ENCODE measurements around the gene STX3.
A peak's percentile ranks its signal among the peaks of the same experiment; 100 is the strongest.

DNA sequence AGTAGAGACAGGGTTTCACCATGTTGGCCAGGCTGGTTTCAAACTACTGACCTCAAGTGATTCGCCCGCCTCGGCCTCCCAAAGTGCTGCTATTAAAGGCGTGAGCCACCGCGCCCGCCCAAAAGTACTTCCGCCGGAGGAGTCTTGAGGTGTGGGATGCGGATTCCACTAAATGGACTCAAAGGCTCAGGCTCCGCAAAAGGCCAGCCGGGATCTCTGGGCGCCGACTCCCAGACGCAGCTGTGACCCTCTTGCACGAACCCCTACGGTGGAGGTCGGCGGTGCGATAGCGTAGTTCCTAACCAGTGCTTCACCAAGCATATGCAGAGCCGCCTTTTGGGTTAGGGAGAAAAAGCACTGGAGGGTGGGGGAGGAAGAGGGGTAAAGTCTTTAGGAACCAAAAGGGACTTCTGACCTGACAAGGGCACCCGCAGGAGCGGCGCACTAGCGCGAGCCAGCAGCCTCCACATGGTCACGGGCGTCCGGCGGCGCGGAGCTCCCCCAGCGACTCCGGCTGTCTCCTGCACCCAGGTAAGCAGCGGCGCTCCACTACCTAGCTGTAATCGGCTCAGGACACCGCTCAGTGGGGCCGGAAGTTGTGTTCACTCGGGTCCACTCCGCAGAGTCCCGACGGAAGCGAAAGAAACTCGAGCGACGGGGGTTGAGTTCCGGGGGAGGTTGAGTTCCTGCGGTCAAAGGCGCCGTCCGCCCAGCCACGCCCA is 55.2 kb downstream of the STX3 start, which contains the start of gene MRPL16:
- TF ChIP-seq, protein P1, sequence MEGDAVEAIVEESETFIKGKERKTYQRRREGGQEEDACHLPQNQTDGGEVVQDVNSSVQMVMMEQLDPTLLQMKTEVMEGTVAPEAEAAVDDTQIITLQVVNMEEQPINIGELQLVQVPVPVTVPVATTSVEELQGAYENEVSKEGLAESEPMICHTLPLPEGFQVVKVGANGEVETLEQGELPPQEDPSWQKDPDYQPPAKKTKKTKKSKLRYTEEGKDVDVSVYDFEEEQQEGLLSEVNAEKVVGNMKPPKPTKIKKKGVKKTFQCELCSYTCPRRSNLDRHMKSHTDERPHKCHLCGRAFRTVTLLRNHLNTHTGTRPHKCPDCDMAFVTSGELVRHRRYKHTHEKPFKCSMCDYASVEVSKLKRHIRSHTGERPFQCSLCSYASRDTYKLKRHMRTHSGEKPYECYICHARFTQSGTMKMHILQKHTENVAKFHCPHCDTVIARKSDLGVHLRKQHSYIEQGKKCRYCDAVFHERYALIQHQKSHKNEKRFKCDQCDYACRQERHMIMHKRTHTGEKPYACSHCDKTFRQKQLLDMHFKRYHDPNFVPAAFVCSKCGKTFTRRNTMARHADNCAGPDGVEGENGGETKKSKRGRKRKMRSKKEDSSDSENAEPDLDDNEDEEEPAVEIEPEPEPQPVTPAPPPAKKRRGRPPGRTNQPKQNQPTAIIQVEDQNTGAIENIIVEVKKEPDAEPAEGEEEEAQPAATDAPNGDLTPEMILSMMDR (IDR thresholded peaks at IDR 0.05): peak in 3 of 4 experiments; percentile 7 to 24 (median 13)
- TF ChIP-seq POLR2A (IDR thresholded peaks at IDR 0.05): peak in 1 of 2 donors; percentile 44
